ENCODE results near the gene MAML2.

MAML2 gene

DNA sequence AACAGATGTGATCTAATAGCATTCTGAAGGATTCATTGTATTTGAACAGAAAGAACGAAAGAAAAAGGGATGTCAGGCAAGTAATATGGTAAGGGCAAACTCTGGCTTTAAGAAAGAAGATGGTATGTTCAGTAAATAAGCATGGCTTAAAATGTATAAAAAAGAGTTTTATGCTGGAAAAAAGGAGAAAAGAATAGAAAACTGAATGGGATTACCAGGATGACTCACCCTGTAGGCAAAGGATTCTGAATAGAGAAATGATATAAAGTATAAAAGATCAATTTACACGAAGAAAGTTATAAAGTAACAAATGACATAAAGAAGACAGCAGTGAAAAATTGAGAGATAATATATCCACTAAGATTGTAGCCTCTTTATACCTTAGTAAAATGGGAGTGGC is 42.2 kb upstream of the MAML2 start:
- in situ Hi-C loops (cut with MboI; ENCODE audit: low pct_unique_long_range_greater_than_20kb, low sequenced_read_pairs, unreplicated experiment), result loop anchor here (25.0 kb wide), 1 partner anchor 548 kb away; no protein-coding TSS in a partner anchor
- DNase-seq (ENCODE audit: low spot score), result no peak
- no peak for TF ChIP-seq CTCF (IDR thresholded peaks at IDR 0.05; ENCODE audit: extremely low read depth, insufficient read depth, missing control alignments)

DNA sequence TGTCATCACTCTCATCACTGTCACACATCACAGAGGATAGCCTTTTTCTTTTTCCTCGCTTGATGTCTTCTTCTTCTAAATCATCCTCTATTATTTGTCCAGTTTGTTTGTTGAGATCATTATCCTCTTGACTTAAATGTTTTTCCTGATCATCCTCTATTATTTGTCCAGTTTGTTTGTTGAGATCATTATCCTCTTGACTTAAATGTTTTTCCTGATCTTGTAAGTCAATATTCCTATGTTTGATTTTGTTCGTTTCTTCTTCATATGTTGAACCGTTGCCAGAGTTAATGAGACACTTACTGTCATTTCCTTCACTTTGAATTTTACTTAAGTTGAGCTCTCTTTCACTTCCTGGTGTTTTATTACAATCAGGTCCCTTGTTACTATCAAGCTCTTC is 41.2 kb upstream of the MAML2 start:
- no peak for DNase-seq (ENCODE audit: low spot score)
- in situ Hi-C loops (cut with MboI; ENCODE audit: low pct_unique_long_range_greater_than_20kb, low sequenced_read_pairs, unreplicated experiment), result loop anchor here (25.0 kb wide), 1 partner anchor 547 kb away; no protein-coding TSS in a partner anchor
- no peak for TF ChIP-seq CTCF (IDR thresholded peaks at IDR 0.05; ENCODE audit: extremely low read depth, insufficient read depth, missing control alignments)

DNA sequence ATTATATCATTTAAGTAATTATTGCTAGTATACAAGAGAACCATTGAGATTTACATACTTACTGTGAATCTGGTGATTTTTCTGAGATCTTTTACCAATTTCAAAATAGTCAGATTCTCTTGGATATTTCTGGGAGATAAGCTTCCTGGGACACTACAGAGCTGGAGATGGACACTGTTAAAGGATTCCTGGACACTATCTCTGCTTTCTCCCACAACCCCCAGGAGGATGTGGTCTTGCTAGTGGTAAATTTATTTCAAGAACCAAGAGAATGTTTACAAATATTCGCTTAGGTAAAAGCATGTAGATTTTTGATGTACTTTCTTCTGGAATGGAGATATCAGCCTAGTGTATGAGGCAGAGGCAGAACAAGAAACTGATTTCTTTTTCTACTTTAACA is 33.8 kb upstream of the MAML2 start:
- in situ Hi-C loops (cut with MboI; ENCODE audit: low pct_unique_long_range_greater_than_20kb, low sequenced_read_pairs, unreplicated experiment), result loop anchor here (25.0 kb wide), 1 partner anchor 539 kb away; no protein-coding TSS in a partner anchor
- TF ChIP-seq CTCF (IDR thresholded peaks at IDR 0.05; ENCODE audit: extremely low read depth, insufficient read depth, missing control alignments), result no peak
- DNase-seq (ENCODE audit: low spot score), result no peak

GRCh38 chr11:96373826-96374225 is 30.8 kb upstream of the MAML2 start:
- in situ Hi-C loops (cut with MboI; ENCODE audit: low pct_unique_long_range_greater_than_20kb, low sequenced_read_pairs, unreplicated experiment), result no loop called here
- no peak for DNase-seq (ENCODE audit: low spot score)

DNA sequence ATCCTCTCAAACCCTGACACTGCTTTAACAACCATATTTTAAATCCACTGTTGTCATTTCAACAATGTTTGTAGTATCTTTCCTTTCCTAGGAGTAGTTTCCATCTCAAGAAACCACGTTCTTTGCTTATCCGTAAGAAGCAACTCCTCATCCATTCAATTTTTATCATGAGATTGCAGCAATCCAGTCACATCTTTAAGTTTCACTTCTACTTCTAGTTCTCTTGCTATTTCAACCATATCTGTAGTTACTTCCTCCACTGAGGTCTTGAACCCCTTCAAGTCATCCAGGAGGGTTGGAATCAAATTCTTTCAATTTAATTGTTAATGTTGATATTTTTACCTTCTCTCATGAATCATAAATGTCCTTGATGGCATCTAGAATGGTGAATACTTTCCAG is 24.3 kb upstream of the MAML2 start:
- no peak for DNase-seq (ENCODE audit: low spot score)
- in situ Hi-C loops (cut with MboI; ENCODE audit: low pct_unique_long_range_greater_than_20kb, low sequenced_read_pairs, unreplicated experiment), result no loop called here
- no peak for TF ChIP-seq CTCF (IDR thresholded peaks at IDR 0.05; ENCODE audit: extremely low read depth, insufficient read depth, missing control alignments)

More at GRCh38 chr11:96373826-96374225, 30.8 kb upstream of the MAML2 start:
- no peak for TF ChIP-seq CTCF (IDR thresholded peaks at IDR 0.05; ENCODE audit: extremely low read depth, insufficient read depth, missing control alignments)

GRCh38 chr11:96366024-96366423 is 23.0 kb upstream of the MAML2 start:
- in situ Hi-C loops (cut with MboI; ENCODE audit: low pct_unique_long_range_greater_than_20kb, low sequenced_read_pairs, unreplicated experiment), result no loop called here
- DNase-seq (ENCODE audit: low spot score), result no peak
- TF ChIP-seq CTCF (IDR thresholded peaks at IDR 0.05; ENCODE audit: extremely low read depth, insufficient read depth, missing control alignments), result no peak

DNA sequence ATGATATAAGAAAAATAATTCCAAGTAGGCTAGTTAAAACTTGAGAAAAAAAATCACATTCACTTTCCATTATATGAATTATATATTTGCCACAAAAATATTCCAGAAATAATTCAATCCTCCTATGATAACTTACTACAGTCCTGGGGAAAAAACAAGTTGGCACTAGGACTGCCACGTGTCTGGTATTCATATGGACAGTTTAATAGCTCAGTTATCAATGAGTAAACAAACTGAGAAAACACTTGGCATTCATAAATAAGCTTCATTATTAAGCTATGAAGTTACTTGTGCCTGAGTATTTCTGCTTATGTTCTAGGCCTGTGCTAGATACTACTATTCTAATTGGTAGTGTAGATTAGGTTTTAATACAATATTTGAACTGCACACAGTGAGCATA is 22.5 kb upstream of the MAML2 start:
- no peak for DNase-seq (ENCODE audit: low spot score)
- in situ Hi-C loops (cut with MboI; ENCODE audit: low pct_unique_long_range_greater_than_20kb, low sequenced_read_pairs, unreplicated experiment), result no loop called here
- no peak for TF ChIP-seq CTCF (IDR thresholded peaks at IDR 0.05; ENCODE audit: extremely low read depth, insufficient read depth, missing control alignments)

Measured in GM13977 (cell line).